CD4-positive, alpha-beta memory T cell (primary cell): ENCODE results near the gene PKN1. TPM values are rescaled to one million over a fixed set of nuclear protein-coding genes. Genes with fewer than 3 reads are reported as not detected.

Source experiments
- CTCF ChIA-PET: fragments of 350-600 bp; sonication (Branson Sonifier 250); formaldehyde crosslinking; loops from one replicate; lab custom pipeline; 2021; ENCODE audit warnings: inconsistent platforms; ENCODE audit not compliant: partially characterized antibody; lab: Charles Lee
- POLR2A ChIA-PET: fragments of 350-600 bp; sonication (Branson Sonifier 250); formaldehyde crosslinking; loops from one replicate; lab custom pipeline; 2021; ENCODE audit not compliant: partially characterized antibody; lab: Charles Lee
- DNase-seq, 5 donors: peaks; one replicate each; pipeline versions ENCODE4 v3.0.0 to v3.0.0-alpha.2; 2020 to 2022; ENCODE audit warnings: mixed read lengths in 1 of 5
- H3K27ac ChIP-seq: one replicate; pipeline ENCODE4 v1.7.0; 2013; ENCODE audit warnings: low read depth, low read length
- H3K27me3 ChIP-seq: 2 replicates; pipeline ENCODE4 v1.7.0; 2013; ENCODE audit warnings: mild to moderate bottlenecking, low read length, moderate library complexity; ENCODE audit not compliant: insufficient read depth
- H3K36me3 ChIP-seq: 2 replicates; pipeline ENCODE4 v1.7.0; 2013; ENCODE audit warnings: mild to moderate bottlenecking, low read length, moderate library complexity; ENCODE audit not compliant: insufficient read depth
- H3K4me1 ChIP-seq: 2 replicates; pipeline ENCODE4 v1.7.0; 2013; ENCODE audit warnings: mild to moderate bottlenecking, low read length, moderate library complexity; ENCODE audit not compliant: insufficient read depth
- H3K4me3 ChIP-seq, 2 donors: one replicate each; pipeline ENCODE4 v1.7.0; 2013; ENCODE audit warnings: low read length in 2 of 2, mild to moderate bottlenecking in 1 of 2
- H3K9me3 ChIP-seq, 2 donors: one replicate each; pipeline ENCODE4 v1.7.0; 2013; ENCODE audit warnings: low read length in 2 of 2, control low read depth in 1 of 2; ENCODE audit not compliant: control insufficient read depth in 1 of 2
- H3K27ac Mint-ChIP-seq, 7 donors: one replicate each; pipeline ENCODE4 v1.8.0; 2020 to 2021; ENCODE audit warnings: mixed read lengths in 7 of 7, mild to moderate bottlenecking in 6 of 7, inconsistent platforms in 3 of 7, moderate library complexity in 3 of 7
- H3K27me3 Mint-ChIP-seq, 2 donors: one replicate each; pipeline ENCODE4 v1.8.0; 2020 to 2021; ENCODE audit warnings: mixed read lengths in 2 of 2
- H3K36me3 Mint-ChIP-seq, 2 donors: one replicate each; pipeline ENCODE4 v1.8.0; 2020 to 2021; ENCODE audit warnings: mixed read lengths in 2 of 2, inconsistent platforms in 1 of 2, mild to moderate bottlenecking in 1 of 2
- H3K4me1 Mint-ChIP-seq, 4 donors: one replicate each; pipeline ENCODE4 v1.8.0; 2020 to 2021; ENCODE audit warnings: mixed read lengths in 4 of 4, mild to moderate bottlenecking in 1 of 4
- H3K4me3 Mint-ChIP-seq, 8 donors: one replicate each; pipeline ENCODE4 v1.8.0; 2020 to 2021; ENCODE audit warnings: mixed read lengths in 8 of 8, mild to moderate bottlenecking in 7 of 8, moderate library complexity in 6 of 8, inconsistent platforms in 3 of 8
- H3K9me3 Mint-ChIP-seq, 8 donors: one replicate each; pipeline ENCODE4 v1.8.0; 2020 to 2021; ENCODE audit warnings: mixed read lengths in 8 of 8, mild to moderate bottlenecking in 5 of 8, inconsistent platforms in 3 of 8, moderate library complexity in 1 of 8
- intact Hi-C: fragments of 100-400 bp; cut with micrococcal nuclease; formaldehyde crosslinking; loops from one replicate; pipeline ENCODE4 v1.15.1; 2023
- polyA plus RNA-seq, 2 donors: library from polyadenylated mRNA; unstranded; fragments of 300-500 nt; fragmentation: Illumina TruSeq; gene quantifications; one replicate each; pipeline ENCODE4 v1.2.3, GENCODE V29; 2021
- total RNA-seq, 2 experiments: library from RNA; stranded (reverse); gene quantifications; one replicate each; pipeline ENCODE4 v1.2.3, GENCODE V29; 2021

PKN1 gene
- total and polyA plus RNA-seq, 4 experiments from 2014 or later, result 41.5 to 205 (median 138) TPM

DNA sequence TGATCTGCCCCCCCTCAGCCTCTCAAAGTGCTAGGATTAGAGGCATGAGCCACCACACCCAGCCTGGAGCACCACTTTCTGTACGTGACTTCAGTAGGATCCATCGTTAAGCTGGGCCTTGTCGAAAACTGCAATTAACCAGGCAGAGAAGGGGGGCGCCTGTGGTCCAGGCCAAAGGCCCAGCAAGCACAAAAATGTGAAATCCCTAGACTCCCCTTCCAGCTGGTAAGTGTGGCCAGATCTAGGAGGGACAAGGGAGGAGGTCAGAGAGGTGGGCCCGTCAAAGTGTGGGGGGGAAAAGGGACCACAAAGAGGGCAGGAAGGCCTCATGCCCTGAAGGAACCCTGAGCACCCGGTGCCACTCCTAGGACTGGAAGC, 27.7 kb upstream of the PKN1 start:
- POLR2A ChIA-PET, result interaction anchor here (0.6 to 9.4 kb wide), 10 partner anchors 9 to 269 kb away, joined by 3 to 206 read pairs (median 14); partner anchors contain the start of genes ADGRE5, ASF1B, DDX39A and GIPC1
- peak overlapping the region in 1 of 8 donors; percentile 39 for H3K4me3 Mint-ChIP-seq

DNA sequence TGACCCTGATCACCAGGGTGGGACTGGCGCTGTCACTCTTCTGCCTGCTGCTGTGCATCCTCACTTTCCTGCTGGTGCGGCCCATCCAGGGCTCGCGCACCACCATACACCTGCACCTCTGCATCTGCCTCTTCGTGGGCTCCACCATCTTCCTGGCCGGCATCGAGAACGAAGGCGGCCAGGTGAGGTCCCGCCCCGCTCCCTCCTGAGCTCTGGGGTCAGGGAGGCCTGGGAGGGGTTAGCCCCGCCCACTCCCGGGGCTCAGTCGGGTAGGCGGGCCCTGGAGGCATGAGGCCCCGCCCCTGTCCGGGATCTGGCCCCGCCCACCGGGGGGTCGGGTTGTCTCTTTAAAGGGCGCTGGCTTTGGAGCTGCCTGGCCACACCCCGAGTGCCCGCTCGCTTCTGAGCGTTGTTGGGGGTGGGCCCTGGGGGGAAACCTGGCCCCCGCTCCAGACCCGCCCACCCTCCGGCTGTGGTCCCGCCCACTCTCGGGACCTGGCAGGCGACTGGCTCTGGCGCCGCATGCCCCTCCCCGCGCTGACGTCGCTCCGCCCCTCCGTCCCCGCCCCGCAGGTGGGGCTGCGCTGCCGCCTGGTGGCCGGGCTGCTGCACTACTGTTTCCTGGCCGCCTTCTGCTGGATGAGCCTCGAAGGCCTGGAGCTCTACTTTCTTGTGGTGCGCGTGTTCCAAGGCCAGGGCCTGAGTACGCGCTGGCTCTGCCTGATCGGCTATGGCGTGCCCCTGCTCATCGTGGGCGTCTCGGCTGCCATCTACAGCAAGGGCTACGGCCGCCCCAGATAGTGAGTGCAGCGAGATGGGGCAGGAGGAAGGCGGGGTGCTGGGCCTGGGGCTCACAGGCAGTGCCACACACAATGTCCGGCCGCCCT, 27.1 kb upstream of the PKN1 start:
- DNase-seq, result peak; percentile 87 to 93 (median 89)
- Histone ChIP-seq H3K36me3 (peaks cover 77% of the 10 kb centered on the region), H3K4me1 (peaks cover 37% of the 10 kb centered on the region), H3K27ac (peak overlapping the region; percentile 20), H3K9me3 (no peaks in the 10 kb centered on the region), H3K27me3 (no peaks in the 10 kb centered on the region), H3K4me3 (no peak overlapping the region)
- intact Hi-C loops, result loop anchor here (1.0 to 5.0 kb wide), 6 partner anchors 12 to 270 kb away; partner anchors contain the start of gene ASF1B
- Mint-ChIP-seq H3K4me1 (peaks cover 14 to 71% (median 25%) of the 10 kb centered on the region in 4 donors), H3K27me3 (no peaks in the 10 kb centered on the region), H3K9me3 (peaks cover 0 to 16% (median 0%) of the 10 kb centered on the region in 8 donors), H3K27ac (peak overlapping the region; percentile 72 to 94 (median 81)), H3K4me3 (peak overlapping the region in 2 of 8 donors; percentile 31 to 46), H3K36me3 (peaks cover 67 to 83% of the 10 kb centered on the region in 2 donors)
- ChIA-PET POLR2A (interaction anchor here (0.6 to 9.4 kb wide), 11 partner anchors 8 to 300 kb away, joined by 3 to 206 read pairs (median 9); partner anchors contain the start of genes ADGRE5, ASF1B, DDX39A and GIPC1), CTCF (interaction anchor here (0.5 to 6.0 kb wide), 23 partner anchors 10 to 269 kb away, joined by 3 to 121 read pairs (median 6); partner anchors contain the start of genes ADGRE5 and ASF1B)

More for the DNA sequence above, 27.7 kb upstream of the PKN1 start:
- peak in 1 of 5 donors; percentile 54 for DNase-seq
- Mint-ChIP-seq H3K27me3 (no peaks in the 10 kb centered on the region), H3K4me1 (peaks cover 14 to 67% (median 20%) of the 10 kb centered on the region in 4 donors), H3K9me3 (peaks cover 0 to 16% (median 0%) of the 10 kb centered on the region in 8 donors), H3K36me3 (peaks cover 66 to 81% of the 10 kb centered on the region in 2 donors), H3K27ac (peak overlapping the region in 4 of 7 donors; percentile 68 to 94 (median 82))
- Histone ChIP-seq H3K27me3 (no peaks in the 10 kb centered on the region), H3K36me3 (peaks cover 75% of the 10 kb centered on the region), H3K27ac (peak overlapping the region; percentile 20), H3K4me1 (peaks cover 31% of the 10 kb centered on the region), H3K9me3 (no peaks in the 10 kb centered on the region), H3K4me3 (no peak overlapping the region)
- intact Hi-C loops, result loop anchor here (5.0 kb wide), 1 partner anchor 188 kb away; no protein-coding TSS in a partner anchor
- CTCF ChIA-PET, result interaction anchor here (0.9 to 6.0 kb wide), 12 partner anchors 10 to 268 kb away, joined by 3 to 121 read pairs (median 14); partner anchors contain the start of genes ADGRE5 and ASF1B

DNA sequence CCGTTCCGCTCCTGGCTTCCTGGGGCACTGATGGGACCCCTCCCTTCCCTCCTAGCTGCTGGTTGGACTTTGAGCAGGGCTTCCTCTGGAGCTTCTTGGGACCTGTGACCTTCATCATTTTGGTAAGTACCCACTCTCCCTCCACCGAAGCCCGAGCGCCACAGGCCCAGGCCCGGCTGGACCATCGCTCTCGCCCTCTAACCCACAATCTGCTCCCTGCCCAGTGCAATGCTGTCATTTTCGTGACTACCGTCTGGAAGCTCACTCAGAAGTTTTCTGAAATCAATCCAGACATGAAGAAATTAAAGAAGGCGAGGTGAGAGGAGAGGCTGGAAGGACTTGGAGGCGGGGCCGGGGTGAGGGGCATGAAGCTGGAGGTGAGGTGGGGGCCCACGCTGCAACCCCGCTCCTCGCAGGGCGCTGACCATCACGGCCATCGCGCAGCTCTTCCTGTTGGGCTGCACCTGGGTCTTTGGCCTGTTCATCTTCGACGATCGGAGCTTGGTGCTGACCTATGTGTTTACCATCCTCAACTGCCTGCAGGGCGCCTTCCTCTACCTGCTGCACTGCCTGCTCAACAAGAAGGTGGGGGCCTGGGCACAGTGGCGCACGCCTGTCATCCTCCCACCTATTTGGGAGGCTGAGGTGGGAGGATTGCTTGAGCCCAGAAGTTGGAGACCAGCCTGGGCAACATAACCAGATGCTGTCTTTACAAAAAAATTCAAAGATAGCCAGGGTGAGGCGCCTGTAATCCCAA, 26.3 kb upstream of the PKN1 start:
- ChIA-PET CTCF (interaction anchor here (0.6 to 6.0 kb wide), 21 partner anchors 9 to 270 kb away, joined by 3 to 121 read pairs (median 8); partner anchors contain the start of genes ADGRE5 and ASF1B), POLR2A (interaction anchor here (0.9 to 9.4 kb wide), 8 partner anchors 8 to 270 kb away, joined by 3 to 206 read pairs (median 21); partner anchors contain the start of genes ADGRE5, ASF1B and DDX39A)
- peak overlapping the region in 3 of 8 donors; percentile 6 to 43 (median 41) for H3K4me3 Mint-ChIP-seq
- no peak overlapping the region for H3K27ac ChIP-seq
- H3K4me3 ChIP-seq, result no peak overlapping the region
- H3K27me3 ChIP-seq, result no peaks in the 10 kb centered on the region
- H3K9me3 Mint-ChIP-seq, result peaks cover 0 to 13% (median 0%) of the 10 kb centered on the region in 8 donors
- peak overlapping the region in 6 of 7 donors; percentile 61 to 94 (median 72) for H3K27ac Mint-ChIP-seq
- intact Hi-C loops, result loop anchor here (1.0 to 5.0 kb wide), 6 partner anchors 11 to 271 kb away; partner anchors contain the start of gene ASF1B
- H3K36me3 ChIP-seq, result peaks cover 79% of the 10 kb centered on the region
- peaks cover 45% of the 10 kb centered on the region for H3K4me1 ChIP-seq
- H3K9me3 ChIP-seq, result no peaks in the 10 kb centered on the region
- H3K27me3 Mint-ChIP-seq, result no peaks in the 10 kb centered on the region
- DNase-seq, result peak in 1 of 5 donors; percentile 47
- peaks cover 15 to 71% (median 31%) of the 10 kb centered on the region in 4 donors for H3K4me1 Mint-ChIP-seq
- H3K36me3 Mint-ChIP-seq, result peaks cover 62 to 83% of the 10 kb centered on the region in 2 donors

GRCh38 chr19:14407605-14408484, 25.3 kb upstream of the PKN1 start:
- H3K9me3 Mint-ChIP-seq, result peaks cover 0 to 13% (median 0%) of the 10 kb centered on the region in 8 donors
- peaks cover 19 to 81% (median 39%) of the 10 kb centered on the region in 4 donors for H3K4me1 Mint-ChIP-seq
- H3K27ac Mint-ChIP-seq, result peak overlapping the region in 5 of 7 donors; percentile 75 to 95 (median 85)
- DNase-seq, result peak in 1 of 5 donors; percentile 50
- Histone ChIP-seq H3K27me3 (no peaks in the 10 kb centered on the region), H3K9me3 (no peaks in the 10 kb centered on the region), H3K36me3 (peaks cover 85% of the 10 kb centered on the region), H3K27ac (no peak overlapping the region), H3K4me1 (peaks cover 55% of the 10 kb centered on the region), H3K4me3 (no peak overlapping the region)
- H3K4me3 Mint-ChIP-seq, result peak overlapping the region in 1 of 8 donors; percentile 84
- H3K36me3 Mint-ChIP-seq, result peaks cover 56 to 81% of the 10 kb centered on the region in 2 donors
- intact Hi-C loops, result loop anchor here (5.0 kb wide), 1 partner anchor 191 kb away; no protein-coding TSS in a partner anchor
- ChIA-PET CTCF (interaction anchor here (1.7 to 6.0 kb wide), 10 partner anchors 8 to 208 kb away, joined by 6 to 121 read pairs (median 14); partner anchors contain the start of gene ADGRE5), POLR2A (interaction anchor here (0.9 to 9.4 kb wide), 7 partner anchors 8 to 46 kb away, joined by 3 to 206 read pairs (median 38); partner anchors contain the start of genes ADGRE5 and DDX39A)
- no peaks in the 10 kb centered on the region for H3K27me3 Mint-ChIP-seq

- H3K4me3 ChIP-seq, result no peak overlapping the region
- POLR2A ChIA-PET, result interaction anchor here (0.9 to 9.4 kb wide), 5 partner anchors 8 to 46 kb away, joined by 3 to 206 read pairs (median 34); partner anchors contain the start of genes ADGRE5 and DDX39A
- H3K27ac ChIP-seq, result no peak overlapping the region
- DNase-seq, result peak in 1 of 5 donors; percentile 49
- peaks cover 63% of the 10 kb centered on the region for H3K4me1 ChIP-seq
- Mint-ChIP-seq H3K27me3 (no peaks in the 10 kb centered on the region), H3K9me3 (peaks cover 0 to 13% (median 0%) of the 10 kb centered on the region in 8 donors), H3K27ac (peak overlapping the region in 6 of 7 donors; percentile 50 to 95 (median 84)), H3K4me1 (peaks cover 26 to 89% (median 47%) of the 10 kb centered on the region in 4 donors), H3K36me3 (peaks cover 56 to 85% of the 10 kb centered on the region in 2 donors), H3K4me3 (peak overlapping the region in 3 of 8 donors; percentile 8 to 84 (median 52))
- CTCF ChIA-PET, result interaction anchor here (1.3 to 6.0 kb wide), 5 partner anchors 20 to 209 kb away, joined by 3 to 121 read pairs (median 12); no protein-coding TSS in a partner anchor
- H3K9me3 ChIP-seq, result no peaks in the 10 kb centered on the region
- intact Hi-C loops, result loop anchor here (5.0 kb wide), 1 partner anchor 191 kb away; no protein-coding TSS in a partner anchor
- no peaks in the 10 kb centered on the region for H3K27me3 ChIP-seq
- peaks cover 83% of the 10 kb centered on the region for H3K36me3 ChIP-seq
Measured at GRCh38 chr19:14408491-14409145, 24.5 kb upstream of the PKN1 start.
